ENCODE results near the gene EEIG1. TPM values are rescaled to one million over a fixed set of nuclear protein-coding genes. Genes with fewer than 3 reads are reported as not detected.

EEIG1 gene
- total and polyA plus RNA-seq, 8 donors: 28.2 to 67.3 (median 38.8) TPM

GRCh38 chr9:127991017-127991756 is 10.4 kb upstream of the EEIG1 start:
- H3K36me3 ChIP-seq: no peaks in the 10 kb centered on the region
- H3K4me3 ChIP-seq: no peak overlapping the region
- no peak for TF ChIP-seq CTCF (IDR thresholded peaks at IDR 0.05)
- DNase-seq: no peak
- no peaks in the 10 kb centered on the region for H3K9me3 ChIP-seq
- H3K4me1 ChIP-seq: no peaks in the 10 kb centered on the region
- H3K27me3 ChIP-seq: no peaks in the 10 kb centered on the region
- no peak overlapping the region for H3K27ac ChIP-seq
- intact Hi-C loops (cut with DNase I): no loop called here
- ATAC-seq: peak; percentile 59

GRCh38 chr9:127990554-127990953 is 9.8 kb upstream of the EEIG1 start:
- H3K4me1 ChIP-seq: no peaks in the 10 kb centered on the region
- no peak for TF ChIP-seq CTCF (IDR thresholded peaks at IDR 0.05)
- H3K27ac ChIP-seq: no peak overlapping the region
- no peaks in the 10 kb centered on the region for H3K36me3 ChIP-seq
- ATAC-seq (no peak), DNase-seq (no peak)
- no peak overlapping the region for H3K4me3 ChIP-seq
- intact Hi-C loops (cut with DNase I): no loop called here
- no peaks in the 10 kb centered on the region for H3K27me3 ChIP-seq
- no peaks in the 10 kb centered on the region for H3K9me3 ChIP-seq

- Histone ChIP-seq H3K27ac (no peak overlapping the region), H3K4me1 (no peaks in the 10 kb centered on the region), H3K27me3 (no peaks in the 10 kb centered on the region), H3K36me3 (no peaks in the 10 kb centered on the region), H3K9me3 (no peaks in the 10 kb centered on the region), H3K4me3 (no peak overlapping the region)
- ATAC-seq: no peak
- no peak for TF ChIP-seq CTCF (IDR thresholded peaks at IDR 0.05)
- DNase-seq: no peak
- intact Hi-C loops (cut with DNase I): no loop called here
Measured at GRCh38 chr9:127989094-127989493, 8.3 kb upstream of the EEIG1 start.

GRCh38 chr9:127987103-127987614 is 6.4 kb upstream of the EEIG1 start:
- Histone ChIP-seq H3K36me3 (no peaks in the 10 kb centered on the region), H3K4me3 (no peak overlapping the region), H3K9me3 (no peaks in the 10 kb centered on the region), H3K27ac (no peak overlapping the region), H3K27me3 (no peaks in the 10 kb centered on the region), H3K4me1 (no peaks in the 10 kb centered on the region)
- intact Hi-C loops (cut with DNase I): no loop called here
- ATAC-seq (no peak), DNase-seq (no peak)
- no peak for TF ChIP-seq CTCF (IDR thresholded peaks at IDR 0.05)

- ATAC-seq (no peak), DNase-seq (no peak)
- peaks cover 0 to 3% of the 10 kb centered on the region in 2 donors for H3K27me3 ChIP-seq
- H3K9me3 ChIP-seq: no peaks in the 10 kb centered on the region
- H3K27ac ChIP-seq: no peak overlapping the region
- intact Hi-C loops (cut with DNase I): no loop called here
- H3K36me3 ChIP-seq: no peaks in the 10 kb centered on the region
- TF ChIP-seq CTCF (IDR thresholded peaks at IDR 0.05): no peak
- peaks cover 4 to 12% of the 10 kb centered on the region in 2 donors for H3K4me1 ChIP-seq
- H3K4me3 ChIP-seq: no peak overlapping the region
Measured at GRCh38 chr9:127985011-127985410, 4.2 kb upstream of the EEIG1 start.

Data from left lung (tissue), 10 donors.